Neural progenitor cell (in vitro differentiated cells): Measurements from ENCODE around the gene SENP1.

Experiments used
- EZH2 ChIP-seq: fragments of 200-600 bp; sonication (generic); IDR thresholded peaks from 2 replicates; pipeline ENCODE4 v1.6.1; 2017; ENCODE audit warnings: antibody characterized with exemption, mild to moderate bottlenecking, moderate library complexity
- EZH2phosphoT487 ChIP-seq: fragments of 200-600 bp; sonication (generic); IDR thresholded peaks from 2 replicates; pipeline ENCODE4 v1.6.1; 2017; ENCODE audit warnings: antibody characterized with exemption
- TF ChIP-seq, protein P1 (sequence below): fragments of 200-600 bp; sonication (generic); IDR thresholded peaks from 2 replicates; pipeline ENCODE4 v1.5.1; 2017; ENCODE audit warnings: antibody characterized with exemption, mild to moderate bottlenecking

GRCh38 chr12:48075832-48076231 is 30.0 kb downstream of the SENP1 start:
- TF ChIP-seq, protein P1, sequence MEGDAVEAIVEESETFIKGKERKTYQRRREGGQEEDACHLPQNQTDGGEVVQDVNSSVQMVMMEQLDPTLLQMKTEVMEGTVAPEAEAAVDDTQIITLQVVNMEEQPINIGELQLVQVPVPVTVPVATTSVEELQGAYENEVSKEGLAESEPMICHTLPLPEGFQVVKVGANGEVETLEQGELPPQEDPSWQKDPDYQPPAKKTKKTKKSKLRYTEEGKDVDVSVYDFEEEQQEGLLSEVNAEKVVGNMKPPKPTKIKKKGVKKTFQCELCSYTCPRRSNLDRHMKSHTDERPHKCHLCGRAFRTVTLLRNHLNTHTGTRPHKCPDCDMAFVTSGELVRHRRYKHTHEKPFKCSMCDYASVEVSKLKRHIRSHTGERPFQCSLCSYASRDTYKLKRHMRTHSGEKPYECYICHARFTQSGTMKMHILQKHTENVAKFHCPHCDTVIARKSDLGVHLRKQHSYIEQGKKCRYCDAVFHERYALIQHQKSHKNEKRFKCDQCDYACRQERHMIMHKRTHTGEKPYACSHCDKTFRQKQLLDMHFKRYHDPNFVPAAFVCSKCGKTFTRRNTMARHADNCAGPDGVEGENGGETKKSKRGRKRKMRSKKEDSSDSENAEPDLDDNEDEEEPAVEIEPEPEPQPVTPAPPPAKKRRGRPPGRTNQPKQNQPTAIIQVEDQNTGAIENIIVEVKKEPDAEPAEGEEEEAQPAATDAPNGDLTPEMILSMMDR = no peak
- no peak for TF ChIP-seq EZH2
- no peak for TF ChIP-seq EZH2phosphoT487
